ENCODE results near the gene SBF2. TPM values are rescaled to one million over a fixed set of nuclear protein-coding genes. Genes with fewer than 3 reads are reported as not detected.

SBF2 gene
- total and polyA plus RNA-seq, 2 donors = 8.1 to 10.2 TPM

- no peaks in the 10 kb centered on the region for H3K27me3 ChIP-seq (ENCODE audit: control insufficient read depth in 2 of 2, insufficient read depth in 1 of 2, low read length in 1 of 2)
Measured at GRCh38 chr11:9787981-9788521, 506.0 kb downstream of the SBF2 start.

GRCh38 chr11:9787260-9787659 is 506.8 kb downstream of the SBF2 start:
- WGBS = 96% methylated on average over 5 of the region's 5 CpGs
- Histone ChIP-seq H3K27ac (ENCODE audit: low read depth in 1 of 2, low read length in 1 of 2) (no peak overlapping the region), H3K36me3 (ENCODE audit: control insufficient read depth in 2 of 2, insufficient read depth in 2 of 2, low read length in 1 of 2) (peaks cover 19 to 20% of the 10 kb centered on the region in 2 donors), H3K27me3 (ENCODE audit: control insufficient read depth in 2 of 2, insufficient read depth in 1 of 2, low read length in 1 of 2) (no peaks in the 10 kb centered on the region), H3K9me3 (ENCODE audit: control insufficient read depth in 2 of 2, insufficient read depth in 1 of 2, low read length in 1 of 2) (no peaks in the 10 kb centered on the region), H3K4me3 (ENCODE audit: low read length in 2 of 2) (no peak overlapping the region), H3K4me1 (ENCODE audit: control insufficient read depth in 2 of 2, insufficient read depth in 2 of 2, low read length in 2 of 2) (peaks cover 0 to 2% of the 10 kb centered on the region in 2 donors)
- DNase-seq (ENCODE audit: low read depth in 6 of 9, low spot score in 9 of 9) = no peak

More at GRCh38 chr11:9787981-9788521, 506.0 kb downstream of the SBF2 start:
- Histone ChIP-seq H3K9me3 (ENCODE audit: control insufficient read depth in 2 of 2, insufficient read depth in 1 of 2, low read length in 1 of 2) (no peaks in the 10 kb centered on the region), H3K4me3 (ENCODE audit: low read length in 2 of 2) (no peak overlapping the region), H3K4me1 (ENCODE audit: control insufficient read depth in 2 of 2, insufficient read depth in 2 of 2, low read length in 2 of 2) (peaks cover 0 to 2% of the 10 kb centered on the region in 2 donors), H3K27ac (ENCODE audit: low read depth in 1 of 2, low read length in 1 of 2) (no peak overlapping the region), H3K36me3 (ENCODE audit: control insufficient read depth in 2 of 2, insufficient read depth in 2 of 2, low read length in 1 of 2) (peaks cover 19 to 20% of the 10 kb centered on the region in 2 donors)
- 67% methylated on average over 3 of the region's 3 CpGs for WGBS
- DNase-seq (ENCODE audit: low read depth in 6 of 9, low spot score in 9 of 9) = no peak

GRCh38 chr11:9784602-9785315 is 509.3 kb downstream of the SBF2 start:
- Histone ChIP-seq H3K4me1 (ENCODE audit: control insufficient read depth in 2 of 2, insufficient read depth in 2 of 2, low read length in 2 of 2) (peaks cover 0 to 2% of the 10 kb centered on the region in 2 donors), H3K27ac (ENCODE audit: low read depth in 1 of 2, low read length in 1 of 2) (no peak overlapping the region), H3K36me3 (ENCODE audit: control insufficient read depth in 2 of 2, insufficient read depth in 2 of 2, low read length in 1 of 2) (peaks cover 26 to 27% of the 10 kb centered on the region in 2 donors), H3K27me3 (ENCODE audit: control insufficient read depth in 2 of 2, insufficient read depth in 1 of 2, low read length in 1 of 2) (no peaks in the 10 kb centered on the region), H3K9me3 (ENCODE audit: control insufficient read depth in 2 of 2, insufficient read depth in 1 of 2, low read length in 1 of 2) (no peaks in the 10 kb centered on the region), H3K4me3 (ENCODE audit: low read length in 2 of 2) (no peak overlapping the region)
- no peak for DNase-seq (ENCODE audit: low read depth in 6 of 9, low spot score in 9 of 9)
- 90% methylated on average over 6 of the region's 6 CpGs for WGBS

GRCh38 chr11:9783986-9784385 is 510.0 kb downstream of the SBF2 start:
- H3K36me3 ChIP-seq (ENCODE audit: control insufficient read depth in 2 of 2, insufficient read depth in 2 of 2, low read length in 1 of 2) = peaks cover 22 to 25% of the 10 kb centered on the region in 2 donors
- H3K4me1 ChIP-seq (ENCODE audit: control insufficient read depth in 2 of 2, insufficient read depth in 2 of 2, low read length in 2 of 2) = peaks cover 0 to 2% of the 10 kb centered on the region in 2 donors
- 98% methylated on average over 2 of the region's 2 CpGs for WGBS
- no peaks in the 10 kb centered on the region for H3K27me3 ChIP-seq (ENCODE audit: control insufficient read depth in 2 of 2, insufficient read depth in 1 of 2, low read length in 1 of 2)
- DNase-seq (ENCODE audit: low read depth in 6 of 9, low spot score in 9 of 9) = no peak
- H3K27ac ChIP-seq (ENCODE audit: low read depth in 1 of 2, low read length in 1 of 2) = no peak overlapping the region
- no peaks in the 10 kb centered on the region for H3K9me3 ChIP-seq (ENCODE audit: control insufficient read depth in 2 of 2, insufficient read depth in 1 of 2, low read length in 1 of 2)
- H3K4me3 ChIP-seq (ENCODE audit: low read length in 2 of 2) = no peak overlapping the region

GRCh38 chr11:9780929-9781328 is 513.1 kb downstream of the SBF2 start:
- H3K27ac ChIP-seq (ENCODE audit: low read depth in 1 of 2, low read length in 1 of 2) = no peak overlapping the region
- no peak overlapping the region for H3K4me3 ChIP-seq (ENCODE audit: low read length in 2 of 2)
- 99% methylated on average over 4 of the region's 4 CpGs for WGBS
- no peaks in the 10 kb centered on the region for H3K4me1 ChIP-seq (ENCODE audit: control insufficient read depth in 2 of 2, insufficient read depth in 2 of 2, low read length in 2 of 2)
- H3K9me3 ChIP-seq (ENCODE audit: control insufficient read depth in 2 of 2, insufficient read depth in 1 of 2, low read length in 1 of 2) = no peaks in the 10 kb centered on the region
- peaks cover 12 to 14% of the 10 kb centered on the region in 2 donors for H3K36me3 ChIP-seq (ENCODE audit: control insufficient read depth in 2 of 2, insufficient read depth in 2 of 2, low read length in 1 of 2)
- no peaks in the 10 kb centered on the region for H3K27me3 ChIP-seq (ENCODE audit: control insufficient read depth in 2 of 2, insufficient read depth in 1 of 2, low read length in 1 of 2)
- no peak for DNase-seq (ENCODE audit: low read depth in 6 of 9, low spot score in 9 of 9)

- H3K27ac ChIP-seq (ENCODE audit: low read depth in 1 of 2, low read length in 1 of 2) = no peak overlapping the region
- DNase-seq (ENCODE audit: low read depth in 6 of 9, low spot score in 9 of 9) = no peak
- no peak overlapping the region for H3K4me3 ChIP-seq (ENCODE audit: low read length in 2 of 2)
- no peaks in the 10 kb centered on the region for H3K27me3 ChIP-seq (ENCODE audit: control insufficient read depth in 2 of 2, insufficient read depth in 1 of 2, low read length in 1 of 2)
- 97% methylated on average over 5 of the region's 5 CpGs for WGBS
- no peaks in the 10 kb centered on the region for H3K4me1 ChIP-seq (ENCODE audit: control insufficient read depth in 2 of 2, insufficient read depth in 2 of 2, low read length in 2 of 2)
- no peaks in the 10 kb centered on the region for H3K9me3 ChIP-seq (ENCODE audit: control insufficient read depth in 2 of 2, insufficient read depth in 1 of 2, low read length in 1 of 2)
- H3K36me3 ChIP-seq (ENCODE audit: control insufficient read depth in 2 of 2, insufficient read depth in 2 of 2, low read length in 1 of 2) = peaks cover 8 to 11% of the 10 kb centered on the region in 2 donors
Measured at GRCh38 chr11:9777525-9777924, 516.5 kb downstream of the SBF2 start.

GRCh38 chr11:9777066-9777465 is 517.0 kb downstream of the SBF2 start:
- Histone ChIP-seq H3K27ac (ENCODE audit: low read depth in 1 of 2, low read length in 1 of 2) (no peak overlapping the region), H3K4me1 (ENCODE audit: control insufficient read depth in 2 of 2, insufficient read depth in 2 of 2, low read length in 2 of 2) (no peaks in the 10 kb centered on the region), H3K9me3 (ENCODE audit: control insufficient read depth in 2 of 2, insufficient read depth in 1 of 2, low read length in 1 of 2) (no peaks in the 10 kb centered on the region), H3K4me3 (ENCODE audit: low read length in 2 of 2) (no peak overlapping the region), H3K27me3 (ENCODE audit: control insufficient read depth in 2 of 2, insufficient read depth in 1 of 2, low read length in 1 of 2) (no peaks in the 10 kb centered on the region), H3K36me3 (ENCODE audit: control insufficient read depth in 2 of 2, insufficient read depth in 2 of 2, low read length in 1 of 2) (peaks cover 8 to 11% of the 10 kb centered on the region in 2 donors)
- no peak for DNase-seq (ENCODE audit: low read depth in 6 of 9, low spot score in 9 of 9)
- 94% methylated on average over 2 of the region's 2 CpGs for WGBS

GRCh38 chr11:9776203-9776602 is 517.8 kb downstream of the SBF2 start:
- DNase-seq (ENCODE audit: low read depth in 6 of 9, low spot score in 9 of 9) = no peak
- Histone ChIP-seq H3K36me3 (ENCODE audit: control insufficient read depth in 2 of 2, insufficient read depth in 2 of 2, low read length in 1 of 2) (peaks cover 6 to 11% of the 10 kb centered on the region in 2 donors), H3K9me3 (ENCODE audit: control insufficient read depth in 2 of 2, insufficient read depth in 1 of 2, low read length in 1 of 2) (no peaks in the 10 kb centered on the region), H3K27me3 (ENCODE audit: control insufficient read depth in 2 of 2, insufficient read depth in 1 of 2, low read length in 1 of 2) (no peaks in the 10 kb centered on the region), H3K4me1 (ENCODE audit: control insufficient read depth in 2 of 2, insufficient read depth in 2 of 2, low read length in 2 of 2) (no peaks in the 10 kb centered on the region), H3K27ac (ENCODE audit: low read depth in 1 of 2, low read length in 1 of 2) (no peak overlapping the region), H3K4me3 (ENCODE audit: low read length in 2 of 2) (no peak overlapping the region)
- WGBS = 96% methylated on average over 1 of the region's 1 CpG

- Histone ChIP-seq H3K27ac (ENCODE audit: low read depth in 1 of 2, low read length in 1 of 2) (no peak overlapping the region), H3K4me3 (ENCODE audit: low read length in 2 of 2) (no peak overlapping the region), H3K36me3 (ENCODE audit: control insufficient read depth in 2 of 2, insufficient read depth in 2 of 2, low read length in 1 of 2) (peaks cover 0 to 6% of the 10 kb centered on the region in 2 donors), H3K4me1 (ENCODE audit: control insufficient read depth in 2 of 2, insufficient read depth in 2 of 2, low read length in 2 of 2) (no peaks in the 10 kb centered on the region), H3K27me3 (ENCODE audit: control insufficient read depth in 2 of 2, insufficient read depth in 1 of 2, low read length in 1 of 2) (no peaks in the 10 kb centered on the region), H3K9me3 (ENCODE audit: control insufficient read depth in 2 of 2, insufficient read depth in 1 of 2, low read length in 1 of 2) (no peaks in the 10 kb centered on the region)
- no peak for DNase-seq (ENCODE audit: low read depth in 6 of 9, low spot score in 9 of 9)
- 70% methylated on average over 2 of the region's 2 CpGs for WGBS
Measured at GRCh38 chr11:9775398-9775779, 518.6 kb downstream of the SBF2 start.

Measured in thymus (tissue), 11 donors.